ENCODE measurements around the gene CES1. TPM values are rescaled to one million over a fixed set of nuclear protein-coding genes. Genes with fewer than 3 reads are reported as not detected.
"Not testable (repeated sequence)": the region's sequence is repeated elsewhere in the genome, so short reads cannot be mapped to it uniquely, and the experiment has no call there.

CES1 gene
- total and polyA plus RNA-seq, 9 donors: 1.5 to 114 (median 24.6) TPM

DNA sequence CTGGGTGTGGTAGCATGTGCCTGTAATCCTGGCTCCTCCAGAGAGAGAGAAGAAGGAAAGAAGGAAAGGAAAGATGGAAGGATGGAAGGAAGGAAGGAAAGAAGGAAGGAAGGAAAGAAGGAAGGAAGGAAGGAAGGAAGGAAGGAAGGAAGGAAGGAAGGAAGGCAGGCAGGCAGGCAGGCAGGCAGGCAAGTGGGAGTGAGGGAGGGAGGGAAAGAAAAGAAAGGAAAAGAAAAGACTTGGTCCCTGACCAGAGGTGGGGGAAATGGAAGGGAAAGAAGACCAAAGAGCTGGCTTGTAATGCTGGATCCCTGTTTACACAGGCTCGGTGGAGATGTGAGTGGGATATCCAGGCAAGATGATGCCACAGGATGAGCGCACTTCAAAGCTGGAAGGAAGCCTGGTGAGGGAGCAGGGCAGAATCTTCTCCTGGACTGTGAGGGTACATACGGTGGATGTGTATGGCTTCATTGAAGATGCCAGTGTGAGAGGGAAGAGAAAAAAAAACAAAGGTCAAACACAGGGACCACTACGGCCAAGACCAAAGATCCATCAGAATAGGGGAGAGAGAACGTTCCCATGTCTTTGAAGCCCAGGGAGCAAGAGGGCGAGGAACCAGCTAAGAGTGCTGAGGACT is 2.1 kb downstream of the CES1 start:
- Histone ChIP-seq H3K4me1 (ENCODE audit: insufficient read depth) (no peaks in the 10 kb centered on the region), H3K36me3 (no peaks in the 10 kb centered on the region), H3K27ac (no peak overlapping the region), H3K9me3 (no peaks in the 10 kb centered on the region), H3K27me3 (no peaks in the 10 kb centered on the region), H3K4me3 (no peak overlapping the region)
- WGBS, 3 donors: 76 to 88% (median 76%) methylated on average over 6 of the region's 6 CpGs
- no peak for DNase-seq
- intact Hi-C loops (cut with DNase I): loop anchor here in 1 of 4 donors (2.0 kb wide), 1 partner anchor 70 kb away; no protein-coding TSS in a partner anchor
- TF ChIP-seq, protein P1, sequence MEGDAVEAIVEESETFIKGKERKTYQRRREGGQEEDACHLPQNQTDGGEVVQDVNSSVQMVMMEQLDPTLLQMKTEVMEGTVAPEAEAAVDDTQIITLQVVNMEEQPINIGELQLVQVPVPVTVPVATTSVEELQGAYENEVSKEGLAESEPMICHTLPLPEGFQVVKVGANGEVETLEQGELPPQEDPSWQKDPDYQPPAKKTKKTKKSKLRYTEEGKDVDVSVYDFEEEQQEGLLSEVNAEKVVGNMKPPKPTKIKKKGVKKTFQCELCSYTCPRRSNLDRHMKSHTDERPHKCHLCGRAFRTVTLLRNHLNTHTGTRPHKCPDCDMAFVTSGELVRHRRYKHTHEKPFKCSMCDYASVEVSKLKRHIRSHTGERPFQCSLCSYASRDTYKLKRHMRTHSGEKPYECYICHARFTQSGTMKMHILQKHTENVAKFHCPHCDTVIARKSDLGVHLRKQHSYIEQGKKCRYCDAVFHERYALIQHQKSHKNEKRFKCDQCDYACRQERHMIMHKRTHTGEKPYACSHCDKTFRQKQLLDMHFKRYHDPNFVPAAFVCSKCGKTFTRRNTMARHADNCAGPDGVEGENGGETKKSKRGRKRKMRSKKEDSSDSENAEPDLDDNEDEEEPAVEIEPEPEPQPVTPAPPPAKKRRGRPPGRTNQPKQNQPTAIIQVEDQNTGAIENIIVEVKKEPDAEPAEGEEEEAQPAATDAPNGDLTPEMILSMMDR (IDR thresholded peaks at IDR 0.05): no peak
- no peak for TF ChIP-seq EP300 (IDR thresholded peaks at IDR 0.05)
- TF ChIP-seq POLR2A (IDR thresholded peaks at IDR 0.05): no peak

DNA sequence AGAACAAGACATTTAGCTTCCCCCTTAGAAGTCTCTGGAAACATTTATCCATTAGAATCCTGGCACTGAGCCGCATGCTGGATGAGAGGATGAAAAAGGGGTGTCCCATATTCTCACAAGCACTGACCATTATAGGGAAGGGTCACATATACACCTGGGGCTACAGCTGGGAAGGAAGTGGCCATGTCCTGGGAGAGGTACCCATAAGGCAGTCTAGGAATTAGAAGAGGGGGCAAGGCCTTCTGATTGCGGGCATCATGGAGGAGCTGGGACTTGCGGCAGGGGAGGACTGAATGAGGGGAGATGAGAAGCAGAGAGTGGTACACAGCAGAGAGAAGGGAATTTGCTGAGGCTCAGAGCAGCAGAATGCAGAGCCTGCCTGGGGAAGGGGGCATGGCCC is 3.7 kb downstream of the CES1 start:
- not testable (repeated sequence) for DNase-seq
- intact Hi-C loops (cut with DNase I): loop anchor here in 1 of 4 donors (10.0 kb wide), 1 partner anchor 64 kb away; no protein-coding TSS in a partner anchor

DNA sequence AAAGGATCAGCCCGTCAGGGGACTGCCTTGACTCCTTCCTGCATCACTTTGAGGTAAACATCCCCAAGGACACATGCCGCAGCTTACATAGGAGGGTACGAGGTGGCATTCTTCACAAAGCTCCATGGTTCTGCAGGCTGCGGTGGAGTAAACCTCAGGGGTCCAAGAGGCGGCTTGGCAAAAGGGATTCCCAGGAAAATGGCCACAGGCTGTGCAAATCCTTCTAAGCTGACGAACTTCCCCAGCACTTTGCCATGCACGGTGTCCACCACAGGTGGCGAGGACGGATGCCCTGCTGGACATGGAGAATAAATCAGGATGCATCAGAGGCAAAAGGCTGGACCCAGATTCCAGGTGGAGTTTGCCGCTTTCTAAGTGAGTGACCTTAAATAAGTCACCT is 4.2 kb downstream of the CES1 start:
- intact Hi-C loops (cut with DNase I): loop anchor here in 1 of 4 donors (10.0 kb wide), 1 partner anchor 64 kb away; no protein-coding TSS in a partner anchor
- WGBS, 3 donors: 74 to 80% (median 75%) methylated on average over 10 of the region's 10 CpGs
- Histone ChIP-seq H3K4me3 (no peak overlapping the region), H3K36me3 (no peaks in the 10 kb centered on the region), H3K27ac (no peak overlapping the region), H3K4me1 (ENCODE audit: insufficient read depth) (no peaks in the 10 kb centered on the region), H3K9me3 (no peaks in the 10 kb centered on the region), H3K27me3 (no peaks in the 10 kb centered on the region)
- TF ChIP-seq POLR2A (IDR thresholded peaks at IDR 0.05) (no peak), EP300 (IDR thresholded peaks at IDR 0.05) (no peak)
- TF ChIP-seq, protein P1 (IDR thresholded peaks at IDR 0.05): no peak
- no peak for DNase-seq

More for the DNA sequence above, 3.7 kb downstream of the CES1 start:
- WGBS, 3 donors: 79 to 88% (median 86%) methylated on average over 3 of the region's 3 CpGs
- H3K27ac ChIP-seq; H3K9me3 ChIP-seq; H3K27me3 ChIP-seq; H3K36me3 ChIP-seq; H3K4me3 ChIP-seq; H3K4me1 ChIP-seq (ENCODE audit: insufficient read depth): not testable (repeated sequence)

DNA sequence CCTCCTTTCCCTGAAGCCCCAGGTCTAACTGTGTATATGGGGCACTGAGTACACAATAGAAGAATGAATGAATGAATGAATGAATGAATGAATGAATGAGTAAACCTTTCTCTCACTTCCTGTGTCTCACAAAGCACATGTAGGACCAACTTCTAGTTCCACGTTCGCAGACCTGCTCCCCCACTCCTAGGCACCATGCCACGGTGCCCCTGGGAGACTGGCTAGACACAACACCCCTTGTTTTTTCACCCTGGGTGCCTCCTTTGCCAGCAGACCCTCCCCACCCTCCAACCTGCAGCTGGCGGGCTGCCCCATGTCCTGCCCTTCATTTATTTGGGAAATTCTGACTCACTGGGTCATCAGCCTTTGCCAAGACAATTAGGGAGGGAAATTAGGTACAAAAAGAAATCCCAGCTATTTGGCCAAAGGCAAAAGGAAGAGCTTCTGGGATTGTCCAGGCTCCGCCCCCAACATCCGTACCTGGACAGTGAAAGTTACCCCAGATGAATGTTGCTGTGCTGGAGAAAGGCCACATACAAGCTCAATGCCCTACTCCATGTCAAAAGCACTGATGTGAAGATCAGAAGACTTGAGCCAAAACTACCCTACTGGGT is 7.7 kb downstream of the CES1 start:
- WGBS, 3 donors: 71 to 74% (median 73%) methylated on average over 6 of the region's 6 CpGs
- intact Hi-C loops (cut with DNase I): loop anchor here in 1 of 4 donors (10.0 kb wide), 1 partner anchor 60 kb away; no protein-coding TSS in a partner anchor
- H3K4me1 ChIP-seq (ENCODE audit: insufficient read depth): no peaks in the 10 kb centered on the region
- TF ChIP-seq EP300 (IDR thresholded peaks at IDR 0.05): no peak
- TF ChIP-seq POLR2A (IDR thresholded peaks at IDR 0.05): no peak
- TF ChIP-seq, protein P1 (IDR thresholded peaks at IDR 0.05): no peak
- DNase-seq: no peak
- no peaks in the 10 kb centered on the region for H3K9me3 ChIP-seq
- H3K27ac ChIP-seq: no peak overlapping the region
- no peak overlapping the region for H3K4me3 ChIP-seq
- H3K36me3 ChIP-seq: no peaks in the 10 kb centered on the region
- no peaks in the 10 kb centered on the region for H3K27me3 ChIP-seq

Measured in ovary (tissue), 9 donors.